SK-N-SH treated with all-trans-retinoic acid at 6 μM for 48 hours (cell line): ENCODE data around the gene PRKCE.

Experiments used
- ATAC-seq: fragments of 200-7000 bp; cut with Tn5 transposase; 3 replicates; pipeline ENCODE4 v1.9.1; 2020; ENCODE audit warnings: mild to moderate bottlenecking, moderate library complexity
- ARNTL ChIP-seq: fragments of 450-650 bp; formaldehyde crosslinking; IDR thresholded peaks from 2 replicates; pipeline ENCODE4 v1.5.0; 2020; ENCODE audit warnings: low read depth, mild to moderate bottlenecking, moderate library complexity, borderline replicate concordance
- BACH2 ChIP-seq: fragments of 250-450 bp; sonication (Bioruptor Pico); IDR thresholded peaks from 2 replicates; pipeline ENCODE4 v1.9.0; 2021; ENCODE audit warnings: mild to moderate bottlenecking, borderline replicate concordance
- CSDC2 ChIP-seq: fragments of 250-450 bp; sonication (Bioruptor Pico); IDR thresholded peaks from 2 replicates; pipeline ENCODE4 v1.5.0; 2020; ENCODE audit warnings: mild to moderate bottlenecking, moderate library complexity
- ESRRG ChIP-seq: fragments of 250-450 bp; sonication (Bioruptor Pico); IDR thresholded peaks from 2 replicates; pipeline ENCODE4 v1.6.1; 2021; ENCODE audit warnings: mild to moderate bottlenecking
- GLIS3 ChIP-seq: fragments of 250-450 bp; sonication (Bioruptor Pico); IDR thresholded peaks from 2 replicates; pipeline ENCODE4 v1.5.0; 2020; ENCODE audit warnings: mild to moderate bottlenecking, moderate library complexity
- OSR1 ChIP-seq: fragments of 250-450 bp; sonication (Bioruptor Pico); IDR thresholded peaks from 2 replicates; pipeline ENCODE4 v1.8.0; 2022; ENCODE audit warnings: moderate library complexity, mild to moderate bottlenecking, inconsistent platforms
- RARB ChIP-seq: fragments of 250-450 bp; sonication (Bioruptor Pico); IDR thresholded peaks from 2 replicates; pipeline ENCODE4 v1.8.0; 2021; ENCODE audit warnings: mild to moderate bottlenecking, moderate library complexity
- SNAI2 ChIP-seq: fragments of 250-450 bp; sonication (Bioruptor Pico); IDR thresholded peaks from 2 replicates; pipeline ENCODE4 v1.5.0; 2020; ENCODE audit warnings: mild to moderate bottlenecking, moderate library complexity
- TCF4 ChIP-seq: fragments of 250-450 bp; sonication (Bioruptor Pico); IDR thresholded peaks from 2 replicates; pipeline ENCODE4 v1.8.0; 2021; ENCODE audit warnings: mild to moderate bottlenecking, moderate library complexity, borderline replicate concordance
- TOX ChIP-seq: fragments of 250-450 bp; sonication (Bioruptor Pico); IDR thresholded peaks from 2 replicates; pipeline ENCODE4 v1.8.0; 2021; ENCODE audit warnings: mild to moderate bottlenecking, moderate library complexity, borderline replicate concordance
- ZC3H10 ChIP-seq: fragments of 250-450 bp; sonication (Bioruptor Pico); IDR thresholded peaks from 2 replicates; pipeline ENCODE4 v1.5.1; 2021; ENCODE audit warnings: mild to moderate bottlenecking, moderate library complexity
- ZFP3 ChIP-seq: fragments of 250-450 bp; sonication (Bioruptor Pico); IDR thresholded peaks from 2 replicates; pipeline ENCODE4 v1.5.0; 2020; ENCODE audit warnings: mild to moderate bottlenecking, moderate library complexity
- ZFP30 ChIP-seq: fragments of 450-650 bp; formaldehyde crosslinking; IDR thresholded peaks from 2 replicates; pipeline ENCODE4 v1.5.0; 2022; ENCODE audit warnings: mild to moderate bottlenecking, moderate library complexity
- ZNF565 ChIP-seq: fragments of 450-650 bp; formaldehyde crosslinking; conservative IDR thresholded peaks from 2 replicates; pipeline ENCODE4 v1.5.0; 2020; ENCODE audit warnings: low read depth, mild to moderate bottlenecking, moderate library complexity
- ZNF70 ChIP-seq: fragments of 450-650 bp; formaldehyde crosslinking; IDR thresholded peaks from 2 replicates; pipeline ENCODE4 v1.5.0; 2020; ENCODE audit warnings: mild to moderate bottlenecking, moderate library complexity
- ZNF8 ChIP-seq: fragments of 450-650 bp; formaldehyde crosslinking; IDR thresholded peaks from 2 replicates; pipeline ENCODE4 v1.5.0; 2020; ENCODE audit warnings: mild to moderate bottlenecking, moderate library complexity
- TF ChIP-seq, protein P1 (sequence below): fragments of 250-450 bp; sonication (Bioruptor Pico); IDR thresholded peaks from 2 replicates; pipeline ENCODE4 v1.5.1; 2021; ENCODE audit warnings: mild to moderate bottlenecking, moderate library complexity
- TF ChIP-seq, protein P2 (sequence below): fragments of 250-450 bp; sonication (Bioruptor Pico); IDR thresholded peaks from 2 replicates; pipeline ENCODE4 v1.8.0; 2021; ENCODE audit warnings: low read depth, mild to moderate bottlenecking, moderate library complexity, borderline replicate concordance
- TF ChIP-seq, protein P3 (sequence below): fragments of 250-450 bp; sonication (Bioruptor Pico); IDR thresholded peaks from 2 replicates; pipeline ENCODE4 v1.5.1; 2020; ENCODE audit warnings: low read depth, mild to moderate bottlenecking, moderate library complexity
- TF ChIP-seq, protein P4 (sequence below): fragments of 250-450 bp; sonication (Bioruptor Pico); IDR thresholded peaks from 2 replicates; pipeline ENCODE4 v1.8.0; 2020; ENCODE audit warnings: mild to moderate bottlenecking, moderate library complexity, borderline replicate concordance
- TF ChIP-seq, protein P5 (sequence below): fragments of 250-450 bp; sonication (Bioruptor Pico); IDR thresholded peaks from 2 replicates; pipeline ENCODE4 v1.5.0; 2020; ENCODE audit warnings: mild to moderate bottlenecking, moderate library complexity

PRKCE gene

DNA sequence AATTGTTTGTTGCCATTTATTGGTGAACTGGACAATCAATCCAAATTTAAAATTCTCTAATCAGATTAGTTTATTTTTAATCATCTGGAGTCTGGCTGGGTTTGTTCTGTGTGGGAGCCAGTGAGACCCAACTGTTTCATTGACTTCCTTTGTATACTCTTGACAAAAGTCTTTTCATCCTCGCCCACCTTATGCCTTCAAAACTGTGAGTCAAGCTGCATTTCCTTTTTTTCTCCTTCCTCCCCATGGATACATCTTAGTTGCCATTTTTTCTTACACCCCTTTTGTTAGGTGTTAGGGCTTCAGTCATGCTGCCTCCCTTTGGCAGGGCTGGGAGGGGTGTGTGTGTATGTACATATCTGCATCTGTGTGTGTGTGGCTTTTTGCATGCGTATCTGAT, 117.6 kb downstream of the PRKCE start:
- TF ChIP-seq RARB (CRISPR knock-in tag) (no peak), SNAI2 (CRISPR knock-in tag) (no peak), GLIS3 (CRISPR knock-in tag) (no peak), ZNF8 (CRISPR knock-in tag) (no peak), ESRRG (CRISPR knock-in tag) (no peak), OSR1 (no peak), ARNTL (CRISPR knock-in tag) (no peak), ZFP3 (no peak), CSDC2 (CRISPR knock-in tag) (no peak)
- TF ChIP-seq, protein P1, sequence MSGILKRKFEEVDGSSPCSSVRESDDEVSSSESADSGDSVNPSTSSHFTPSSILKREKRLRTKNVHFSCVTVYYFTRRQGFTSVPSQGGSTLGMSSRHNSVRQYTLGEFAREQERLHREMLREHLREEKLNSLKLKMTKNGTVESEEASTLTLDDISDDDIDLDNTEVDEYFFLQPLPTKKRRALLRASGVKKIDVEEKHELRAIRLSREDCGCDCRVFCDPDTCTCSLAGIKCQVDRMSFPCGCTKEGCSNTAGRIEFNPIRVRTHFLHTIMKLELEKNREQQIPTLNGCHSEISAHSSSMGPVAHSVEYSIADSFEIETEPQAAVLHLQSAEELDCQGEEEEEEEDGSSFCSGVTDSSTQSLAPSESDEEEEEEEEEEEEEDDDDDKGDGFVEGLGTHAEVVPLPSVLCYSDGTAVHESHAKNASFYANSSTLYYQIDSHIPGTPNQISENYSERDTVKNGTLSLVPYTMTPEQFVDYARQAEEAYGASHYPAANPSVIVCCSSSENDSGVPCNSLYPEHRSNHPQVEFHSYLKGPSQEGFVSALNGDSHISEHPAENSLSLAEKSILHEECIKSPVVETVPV = no peak
- TF ChIP-seq, protein P2, sequence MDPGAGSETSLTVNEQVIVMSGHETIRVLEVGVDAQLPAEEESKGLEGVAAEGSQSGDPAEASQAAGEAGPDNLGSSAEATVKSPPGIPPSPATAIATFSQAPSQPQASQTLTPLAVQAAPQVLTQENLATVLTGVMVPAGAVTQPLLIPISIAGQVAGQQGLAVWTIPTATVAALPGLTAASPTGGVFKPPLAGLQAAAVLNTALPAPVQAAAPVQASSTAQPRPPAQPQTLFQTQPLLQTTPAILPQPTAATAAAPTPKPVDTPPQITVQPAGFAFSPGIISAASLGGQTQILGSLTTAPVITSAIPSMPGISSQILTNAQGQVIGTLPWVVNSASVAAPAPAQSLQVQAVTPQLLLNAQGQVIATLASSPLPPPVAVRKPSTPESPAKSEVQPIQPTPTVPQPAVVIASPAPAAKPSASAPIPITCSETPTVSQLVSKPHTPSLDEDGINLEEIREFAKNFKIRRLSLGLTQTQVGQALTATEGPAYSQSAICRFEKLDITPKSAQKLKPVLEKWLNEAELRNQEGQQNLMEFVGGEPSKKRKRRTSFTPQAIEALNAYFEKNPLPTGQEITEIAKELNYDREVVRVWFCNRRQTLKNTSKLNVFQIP (CRISPR knock-in tag) = no peak
- TF ChIP-seq, protein P3, sequence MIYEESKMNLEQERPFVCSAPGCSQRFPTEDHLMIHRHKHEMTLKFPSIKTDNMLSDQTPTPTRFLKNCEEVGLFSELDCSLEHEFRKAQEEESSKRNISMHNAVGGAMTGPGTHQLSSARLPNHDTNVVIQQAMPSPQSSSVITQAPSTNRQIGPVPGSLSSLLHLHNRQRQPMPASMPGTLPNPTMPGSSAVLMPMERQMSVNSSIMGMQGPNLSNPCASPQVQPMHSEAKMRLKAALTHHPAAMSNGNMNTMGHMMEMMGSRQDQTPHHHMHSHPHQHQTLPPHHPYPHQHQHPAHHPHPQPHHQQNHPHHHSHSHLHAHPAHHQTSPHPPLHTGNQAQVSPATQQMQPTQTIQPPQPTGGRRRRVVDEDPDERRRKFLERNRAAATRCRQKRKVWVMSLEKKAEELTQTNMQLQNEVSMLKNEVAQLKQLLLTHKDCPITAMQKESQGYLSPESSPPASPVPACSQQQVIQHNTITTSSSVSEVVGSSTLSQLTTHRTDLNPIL (CRISPR knock-in tag) = no peak
- TF ChIP-seq, protein P4, sequence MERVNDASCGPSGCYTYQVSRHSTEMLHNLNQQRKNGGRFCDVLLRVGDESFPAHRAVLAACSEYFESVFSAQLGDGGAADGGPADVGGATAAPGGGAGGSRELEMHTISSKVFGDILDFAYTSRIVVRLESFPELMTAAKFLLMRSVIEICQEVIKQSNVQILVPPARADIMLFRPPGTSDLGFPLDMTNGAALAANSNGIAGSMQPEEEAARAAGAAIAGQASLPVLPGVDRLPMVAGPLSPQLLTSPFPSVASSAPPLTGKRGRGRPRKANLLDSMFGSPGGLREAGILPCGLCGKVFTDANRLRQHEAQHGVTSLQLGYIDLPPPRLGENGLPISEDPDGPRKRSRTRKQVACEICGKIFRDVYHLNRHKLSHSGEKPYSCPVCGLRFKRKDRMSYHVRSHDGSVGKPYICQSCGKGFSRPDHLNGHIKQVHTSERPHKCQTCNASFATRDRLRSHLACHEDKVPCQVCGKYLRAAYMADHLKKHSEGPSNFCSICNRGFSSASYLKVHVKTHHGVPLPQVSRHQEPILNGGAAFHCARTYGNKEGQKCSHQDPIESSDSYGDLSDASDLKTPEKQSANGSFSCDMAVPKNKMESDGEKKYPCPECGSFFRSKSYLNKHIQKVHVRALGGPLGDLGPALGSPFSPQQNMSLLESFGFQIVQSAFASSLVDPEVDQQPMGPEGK = no peak
- ATAC-seq = no peak

DNA sequence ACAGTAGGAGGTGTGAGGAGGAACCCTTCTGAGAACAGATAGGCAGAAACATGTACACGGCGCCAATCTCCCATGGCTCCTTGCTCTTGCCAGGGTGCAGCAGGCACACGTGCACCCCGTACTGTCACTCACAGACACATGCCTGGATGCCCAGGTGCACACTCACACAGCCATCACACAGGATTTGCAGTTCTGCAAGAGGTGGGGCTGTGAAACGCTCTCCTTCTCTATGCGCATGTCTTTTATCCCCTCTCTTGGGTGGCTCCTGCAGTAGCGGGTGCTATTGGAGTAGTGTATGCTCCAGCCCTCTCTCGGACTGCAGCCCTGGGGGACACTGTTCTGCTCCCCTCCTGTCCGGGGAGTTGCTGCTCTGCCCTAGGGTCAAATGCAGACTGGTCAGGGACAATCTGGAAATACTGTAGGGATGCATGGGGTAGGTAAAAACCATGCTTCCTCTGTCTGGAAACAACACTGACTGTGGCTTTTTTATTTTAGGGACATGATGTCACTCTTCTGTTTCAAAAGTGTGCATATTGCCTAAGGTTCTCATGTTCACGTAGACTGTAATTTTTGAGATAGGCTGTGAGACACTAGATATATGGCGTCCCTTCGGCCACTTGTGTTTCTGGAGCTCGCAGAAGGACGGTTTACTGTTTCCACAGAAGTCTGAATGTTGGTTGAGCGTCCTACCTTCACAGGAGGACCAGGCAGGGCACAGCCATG, 118.5 kb downstream of the PRKCE start:
- no peak for ATAC-seq
- TF ChIP-seq SNAI2 (CRISPR knock-in tag) = no peak
- TF ChIP-seq, protein P1 = no peak
- TF ChIP-seq BACH2 = no peak
- TF ChIP-seq, protein P3 (CRISPR knock-in tag) = no peak
- no peak for TF ChIP-seq CSDC2 (CRISPR knock-in tag)

DNA sequence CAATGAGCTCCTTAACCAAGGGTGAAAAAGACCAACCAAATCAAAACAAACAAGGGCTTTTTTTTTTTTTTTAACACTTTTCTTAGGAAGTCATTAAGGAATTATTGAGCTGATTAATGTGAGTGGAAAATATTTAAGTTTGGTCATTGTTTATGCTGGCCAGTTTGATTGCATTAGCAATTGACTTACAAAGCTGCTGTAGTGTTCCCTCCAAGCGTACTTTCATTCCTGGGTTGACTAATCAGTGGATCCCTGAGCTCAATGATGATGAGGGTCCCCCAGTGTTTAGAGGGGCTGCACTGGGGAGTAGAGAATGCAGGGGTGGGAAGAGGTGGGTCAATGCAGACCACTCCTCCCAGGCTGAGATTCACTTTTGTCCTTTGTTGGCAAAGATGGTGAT, 119.3 kb downstream of the PRKCE start:
- ATAC-seq = no peak
- TF ChIP-seq OSR1 (no peak), ZC3H10 (no peak), TCF4 (CRISPR knock-in tag) (no peak), TOX (CRISPR knock-in tag) (no peak), ZNF565 (CRISPR knock-in tag) (no peak), GLIS3 (CRISPR knock-in tag) (no peak), ZFP30 (no peak), ARNTL (CRISPR knock-in tag) (no peak), BACH2 (no peak), CSDC2 (CRISPR knock-in tag) (no peak), ZNF8 (CRISPR knock-in tag) (no peak), ZFP3 (no peak), ESRRG (CRISPR knock-in tag) (no peak), SNAI2 (CRISPR knock-in tag) (no peak), ZNF70 (CRISPR knock-in tag) (no peak)
- TF ChIP-seq, protein P3 (CRISPR knock-in tag) = no peak
- TF ChIP-seq, protein P1 = no peak
- TF ChIP-seq, protein P5, sequence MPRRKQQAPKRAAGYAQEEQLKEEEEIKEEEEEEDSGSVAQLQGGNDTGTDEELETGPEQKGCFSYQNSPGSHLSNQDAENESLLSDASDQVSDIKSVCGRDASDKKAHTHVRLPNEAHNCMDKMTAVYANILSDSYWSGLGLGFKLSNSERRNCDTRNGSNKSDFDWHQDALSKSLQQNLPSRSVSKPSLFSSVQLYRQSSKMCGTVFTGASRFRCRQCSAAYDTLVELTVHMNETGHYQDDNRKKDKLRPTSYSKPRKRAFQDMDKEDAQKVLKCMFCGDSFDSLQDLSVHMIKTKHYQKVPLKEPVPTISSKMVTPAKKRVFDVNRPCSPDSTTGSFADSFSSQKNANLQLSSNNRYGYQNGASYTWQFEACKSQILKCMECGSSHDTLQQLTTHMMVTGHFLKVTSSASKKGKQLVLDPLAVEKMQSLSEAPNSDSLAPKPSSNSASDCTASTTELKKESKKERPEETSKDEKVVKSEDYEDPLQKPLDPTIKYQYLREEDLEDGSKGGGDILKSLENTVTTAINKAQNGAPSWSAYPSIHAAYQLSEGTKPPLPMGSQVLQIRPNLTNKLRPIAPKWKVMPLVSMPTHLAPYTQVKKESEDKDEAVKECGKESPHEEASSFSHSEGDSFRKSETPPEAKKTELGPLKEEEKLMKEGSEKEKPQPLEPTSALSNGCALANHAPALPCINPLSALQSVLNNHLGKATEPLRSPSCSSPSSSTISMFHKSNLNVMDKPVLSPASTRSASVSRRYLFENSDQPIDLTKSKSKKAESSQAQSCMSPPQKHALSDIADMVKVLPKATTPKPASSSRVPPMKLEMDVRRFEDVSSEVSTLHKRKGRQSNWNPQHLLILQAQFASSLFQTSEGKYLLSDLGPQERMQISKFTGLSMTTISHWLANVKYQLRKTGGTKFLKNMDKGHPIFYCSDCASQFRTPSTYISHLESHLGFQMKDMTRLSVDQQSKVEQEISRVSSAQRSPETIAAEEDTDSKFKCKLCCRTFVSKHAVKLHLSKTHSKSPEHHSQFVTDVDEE (CRISPR knock-in tag) = no peak
